Heart right ventricle (tissue), 16 donors: Measurements from ENCODE around the gene CHRD. TPM values are rescaled to one million over a fixed set of nuclear protein-coding genes. Genes with fewer than 3 reads are reported as not detected.

ENCODE experiments used
- ATAC-seq, 8 donors: fragments of 200-7000 bp; cut with Tn5 transposase; one replicate each; pipeline ENCODE4 v1.9.1; 2020; ENCODE audit warnings: mild to moderate bottlenecking in 8 of 8, moderate library complexity in 8 of 8, moderate number of reproducible peaks in 1 of 8
- DNase-seq, 2 donors: peaks; one replicate each; pipeline ENCODE4 v3.0.0-alpha.2; 2020
- H3K27ac ChIP-seq, 10 donors: fragments of 200-600 bp; sonication (generic) in 2 of 10; one replicate each; pipeline versions ENCODE4 v1.5.0 to v1.8.0; 2020 to 2022; ENCODE audit warnings: mild to moderate bottlenecking in 3 of 10
- H3K27me3 ChIP-seq, 7 donors: fragments of 200-600 bp; one replicate each; pipeline ENCODE4 v1.8.0; 2021 to 2022; ENCODE audit warnings: mild to moderate bottlenecking in 2 of 7
- H3K36me3 ChIP-seq, 9 donors: fragments of 200-600 bp; sonication (generic) in 1 of 9; one replicate each; pipeline versions ENCODE4 v1.5.0 to v1.8.0; 2020 to 2022; ENCODE audit warnings: mild to moderate bottlenecking in 2 of 9
- H3K4me1 ChIP-seq, 9 donors: fragments of 200-600 bp; sonication (generic) in 1 of 9; one replicate each; pipeline versions ENCODE4 v1.5.0 to v1.8.0; 2020 to 2022; ENCODE audit warnings: mild to moderate bottlenecking in 4 of 9
- H3K4me3 ChIP-seq, 10 donors: fragments of 200-600 bp; sonication (generic) in 2 of 10; one replicate each; pipeline versions ENCODE4 v1.5.0 to v1.8.0; 2020 to 2022; ENCODE audit warnings: mild to moderate bottlenecking in 7 of 10, moderate library complexity in 2 of 10
- H3K9me3 ChIP-seq, 11 donors: fragments of 200-600 bp in 10 of 11; sonication (generic) in 2 of 11; one replicate each; pipeline versions ENCODE4 v1.5.0 to v1.8.0; 2013 to 2022; ENCODE audit warnings: mild to moderate bottlenecking in 2 of 11, control low read depth in 1 of 11, moderate library complexity in 1 of 11
- WGBS, 2 donors: extraction: QIAGEN DNeasy Blood & Tissue Kit; methylation state at CpG; one replicate each; pipeline ENCODE4 v1.1.7; 2013; ENCODE audit warnings: inconsistent platforms in 1 of 2; 5-methylcytosine and 5-hydroxymethylcytosine counted together
- intact Hi-C, 10 donors: fragments of 100-400 bp; cut with DNase I; formaldehyde crosslinking; loops; one replicate each; pipeline versions ENCODE4 v1.11.1 to v1.14.2; 2022
- long read RNA-seq, 3 donors: library from polyadenylated mRNA; unstranded; transcript quantifications; one replicate each; pipeline ENCODE4 v2.0.0, GENCODE V29; 2020 to 2021
- polyA plus RNA-seq, 2 donors: library from polyadenylated mRNA; stranded (reverse); fragments of 200-250 nt; gene quantifications; one replicate each; pipeline ENCODE4 v1.2.3, GENCODE V29; 2013
- total RNA-seq, 10 donors: library from RNA; stranded (reverse); fragmentation: NEBNext Ultra II Directional in 3 of 10; extraction: Animal tissue kit (Norgen Biotek cat#: 25700) in 3 of 10; gene quantifications; one replicate each; pipeline versions ENCODE4 v1.2.1 to v1.2.4, GENCODE V29; 2021 to 2023
- TF ChIP-seq, protein P1 (sequence below), 9 donors: fragments of 200-600 bp; sonication (generic) in 2 of 9; IDR thresholded peaks; one replicate each; pipeline versions ENCODE4 v1.5.0 to v1.8.0; 2021 to 2022; ENCODE audit warnings: antibody characterized with exemption in 9 of 9, mild to moderate bottlenecking in 5 of 9, moderate library complexity in 1 of 9
- donor health status: Arrhythmogenic right ventricular cardiomyopathy.
- donor health status: ischemic (EF 13 %, LVEDD 7.1; RV severe dilation, severe dysfunction).
- donor health status: healthy with polysubstance abuse.
- donor health status: DM: no; HTN: yes; CAD: no.
- donor health status: DM: no; HTN: no; CAD: no.
- donor health status: ischemic (EF 25% LVEDD 6.9; RV normal size, moderate dysfunction).
- donor health status: ischemic (EF 25% LVEDD 5.7; RV mildly dilated, moderate dysfunction).
- donor health status: healthy.
- donor health status: DM: yes; HTN: yes; CAD: no.
- donor health status: Ischemic cardiomyopathy.
- donor health status: ischemic (EF 35%, LVEDD 5.7; RV mildly dilated, moderate dysfunction).
- donor health status: nonischemic (EF 11% LVEDD 7.7; RV severe dilation, severe dysfunction).
- donor health status: DM: yes; HTN: yes; CAD: no.
- donor health status: PGD.
- donor health status: ischemic (EF 29% LVEDD 5.4; RV normal size, mild dysfunction).
- donor health status: nonischemic (EF 23%, LVEDD 6.1; RV moderate dilation, normal function).

The CHRD gene
- total RNA-seq = 10 to 100 TPM in 1 of 10 donors, 1 to 10 TPM in 9; 1.4 to 10.9 (median 3.7) TPM
- polyA plus RNA-seq = 10 to 100 TPM in 1 of 2 donors, 1 to 10 TPM in 1; 7.5 to 17.3 TPM
- long read RNA-seq, donor 1, partial matches to known transcripts = 6 of 21 reads
- long read RNA-seq, donor 1, other reads (novel, unspliced or antisense) = 11 of 21 reads
- long read RNA-seq, donor 2, transcript CHRD-201 (23 exons, 3,521 nt) = major isoform, 8 of 24 reads
- long read RNA-seq, donor 2, partial matches to known transcripts = 9 of 24 reads
- long read RNA-seq, donor 2, other reads (novel, unspliced or antisense) = 6 of 24 reads
- long read RNA-seq, donor 3, full-length matches to known transcripts = 5 of 16 reads
- long read RNA-seq, donor 3, partial matches to known transcripts = 4 of 16 reads
- long read RNA-seq, donor 3, other reads (novel, unspliced or antisense) = 7 of 16 reads

DNA sequence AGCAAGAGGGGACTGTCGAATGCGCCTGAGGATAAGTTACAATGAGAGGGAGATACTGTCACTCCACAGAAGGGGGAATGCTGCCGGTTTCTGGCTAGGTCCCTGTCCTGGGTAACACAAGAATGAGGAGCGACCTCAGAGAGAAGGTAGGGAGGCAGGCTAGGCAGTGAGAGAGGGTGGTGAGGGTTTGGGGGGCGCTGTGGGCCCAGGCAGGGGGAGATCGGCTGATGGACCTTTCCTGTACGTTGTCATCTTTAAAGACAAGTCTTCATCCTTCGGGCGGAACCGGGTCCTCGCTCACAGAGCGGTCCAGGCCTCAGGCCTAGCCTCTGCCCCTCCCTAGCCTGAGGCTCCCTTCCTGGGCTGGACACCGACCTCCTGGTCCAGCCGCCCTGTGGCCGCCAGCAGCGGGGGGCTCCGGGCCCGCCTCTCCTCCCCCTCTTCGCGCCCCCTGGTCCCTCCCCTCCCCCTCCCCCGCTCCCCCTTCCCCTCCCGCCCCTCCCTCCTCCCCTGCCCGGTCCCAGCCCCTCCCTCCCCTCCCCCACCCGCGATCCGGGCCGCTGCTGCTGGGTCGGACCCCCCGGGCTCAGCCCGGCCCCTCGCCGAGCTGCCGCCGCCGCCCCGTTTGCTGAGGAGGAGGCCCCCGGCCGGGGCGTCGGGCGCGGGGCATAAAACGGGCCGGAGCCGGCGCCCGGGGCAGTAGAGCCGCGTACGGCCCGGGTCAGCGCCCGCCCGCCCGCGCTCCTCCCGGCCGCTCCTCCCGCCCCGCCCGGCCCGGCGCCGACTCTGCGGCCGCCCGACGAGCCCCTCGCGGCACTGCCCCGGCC, at the start of gene CHRD:
Gene CHRD, plus strand, starts transcription at position 697 of the 827 bp plus-strand sequence. CDS start 265 bp downstream, outside the sequence.
- DNase-seq = peak in 1 of 2 donors; percentile 59
- intact Hi-C loops = loop anchor here in 8 of 10 donors (5.0 to 10.0 kb wide), 5 partner anchors 135 to 405 kb away; no protein-coding TSS in a partner anchor

DNA sequence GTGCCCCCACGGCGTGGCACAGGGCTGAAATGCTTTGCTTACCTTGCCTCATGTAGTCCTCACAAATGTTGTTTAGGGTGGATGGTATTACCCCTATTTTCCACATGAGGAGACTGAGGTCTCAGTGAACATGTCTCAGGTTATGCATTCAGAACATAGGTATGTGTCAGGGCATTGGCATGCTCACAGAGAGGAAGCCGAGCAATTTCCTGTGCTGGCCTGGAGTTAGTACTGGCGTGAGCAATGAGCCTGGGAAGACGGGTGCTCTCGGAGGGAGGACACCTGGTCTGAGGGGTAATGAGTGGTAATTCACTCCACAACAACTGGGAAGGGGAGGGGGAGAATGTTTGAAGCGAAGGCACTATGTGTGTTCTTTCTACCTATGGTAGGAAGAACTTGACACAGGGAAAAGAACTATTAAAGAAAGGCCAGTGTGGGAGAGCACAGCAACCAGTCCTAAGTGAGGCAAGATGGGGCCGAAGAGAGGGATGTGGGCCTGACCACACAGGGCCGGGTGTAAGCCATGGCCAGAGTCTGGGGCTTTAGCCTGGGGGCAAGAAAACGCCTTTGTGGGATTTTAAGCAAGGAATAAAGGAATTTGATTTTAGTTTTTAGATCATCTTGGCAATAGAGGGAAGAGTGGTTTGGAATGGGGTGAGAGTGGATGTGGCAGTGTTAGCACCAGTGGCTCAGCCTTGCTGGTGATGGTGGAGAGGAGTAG, 47.3 kb upstream of the CHRD start:
- Histone ChIP-seq H3K9me3 (no peaks in the 10 kb centered on the region), H3K27me3 (no peaks in the 10 kb centered on the region), H3K4me3 (no peak overlapping the region), H3K4me1 (peaks cover 3 to 40% (median 26%) of the 10 kb centered on the region in 9 donors), H3K27ac (peak overlapping the region in 7 of 10 donors; percentile 11 to 54 (median 38)), H3K36me3 (peaks cover 3 to 80% (median 68%) of the 10 kb centered on the region in 9 donors)
- no peak for ATAC-seq
- 68 to 70% methylated on average over 10 of the region's 10 CpGs for WGBS, 2 donors
- DNase-seq = no peak
- TF ChIP-seq, protein P1, sequence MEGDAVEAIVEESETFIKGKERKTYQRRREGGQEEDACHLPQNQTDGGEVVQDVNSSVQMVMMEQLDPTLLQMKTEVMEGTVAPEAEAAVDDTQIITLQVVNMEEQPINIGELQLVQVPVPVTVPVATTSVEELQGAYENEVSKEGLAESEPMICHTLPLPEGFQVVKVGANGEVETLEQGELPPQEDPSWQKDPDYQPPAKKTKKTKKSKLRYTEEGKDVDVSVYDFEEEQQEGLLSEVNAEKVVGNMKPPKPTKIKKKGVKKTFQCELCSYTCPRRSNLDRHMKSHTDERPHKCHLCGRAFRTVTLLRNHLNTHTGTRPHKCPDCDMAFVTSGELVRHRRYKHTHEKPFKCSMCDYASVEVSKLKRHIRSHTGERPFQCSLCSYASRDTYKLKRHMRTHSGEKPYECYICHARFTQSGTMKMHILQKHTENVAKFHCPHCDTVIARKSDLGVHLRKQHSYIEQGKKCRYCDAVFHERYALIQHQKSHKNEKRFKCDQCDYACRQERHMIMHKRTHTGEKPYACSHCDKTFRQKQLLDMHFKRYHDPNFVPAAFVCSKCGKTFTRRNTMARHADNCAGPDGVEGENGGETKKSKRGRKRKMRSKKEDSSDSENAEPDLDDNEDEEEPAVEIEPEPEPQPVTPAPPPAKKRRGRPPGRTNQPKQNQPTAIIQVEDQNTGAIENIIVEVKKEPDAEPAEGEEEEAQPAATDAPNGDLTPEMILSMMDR (IDR thresholded peaks at IDR 0.05) = no peak
- intact Hi-C loops = loop anchor here in 1 of 10 donors (10.0 kb wide), 1 partner anchor 148 kb away; the partner anchor contains the start of gene ABCF3

More for the DNA sequence above, at the start of gene CHRD:
- H3K4me1 ChIP-seq = peaks cover 7 to 40% (median 21%) of the 10 kb centered on the region in 9 donors
- TF ChIP-seq, protein P1 (IDR thresholded peaks at IDR 0.05) = no peak
- H3K27ac ChIP-seq = peak within 1 kb of the TSS; percentile 50 to 83 (median 78)
- no peaks in the 10 kb centered on the region for H3K9me3 ChIP-seq
- 14 to 40% methylated on average over 13 to 52 of the region's 71 CpGs for WGBS, 2 donors
- peak within 1 kb of the TSS; percentile 11 to 58 (median 54) for H3K4me3 ChIP-seq
- peak in 7 of 8 donors; percentile 30 to 70 (median 59) for ATAC-seq
- peaks cover 0 to 11% (median 0%) of the 10 kb centered on the region in 9 donors for H3K36me3 ChIP-seq
- H3K27me3 ChIP-seq = peaks cover 5 to 77% (median 62%) of the 10 kb centered on the region in 7 donors

DNA sequence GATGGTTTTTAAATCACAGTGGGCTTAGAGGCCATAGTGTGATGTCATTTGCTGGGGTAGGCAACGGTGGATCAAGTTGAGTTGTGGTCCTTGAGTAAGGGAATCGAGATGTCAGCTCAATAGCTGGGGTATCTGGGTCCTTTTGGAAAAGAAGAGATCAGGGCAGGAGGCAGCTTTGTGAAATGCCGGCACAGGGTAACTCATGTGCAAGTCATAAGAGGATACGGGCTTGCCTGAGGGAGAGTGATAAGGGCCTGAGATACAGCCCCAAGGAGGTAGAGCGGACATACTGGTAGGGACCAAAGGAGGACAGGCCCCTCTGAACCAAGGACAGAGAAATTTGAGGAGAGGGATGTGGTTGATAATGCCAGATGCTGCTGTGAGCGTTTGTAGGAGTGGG, 46.7 kb upstream of the CHRD start:
- 81% methylated on average over 6 of the region's 6 CpGs for WGBS, 2 donors
- H3K27ac ChIP-seq = peak overlapping the region in 5 of 10 donors; percentile 11 to 51 (median 38)
- H3K9me3 ChIP-seq = no peaks in the 10 kb centered on the region
- peaks cover 10 to 47% (median 32%) of the 10 kb centered on the region in 9 donors for H3K4me1 ChIP-seq
- H3K4me3 ChIP-seq = no peak overlapping the region
- DNase-seq (no peak), ATAC-seq (no peak)
- no peaks in the 10 kb centered on the region for H3K27me3 ChIP-seq
- H3K36me3 ChIP-seq = peaks cover 0 to 73% (median 61%) of the 10 kb centered on the region in 9 donors
- TF ChIP-seq, protein P1 (IDR thresholded peaks at IDR 0.05) = no peak
- intact Hi-C loops = loop anchor here in 1 of 10 donors (10.0 kb wide), 1 partner anchor 148 kb away; the partner anchor contains the start of gene ABCF3
